Iris pigment epithelial cell (primary cell): ENCODE results near the gene SCAPER.
"Not testable (repeated sequence)": the region's sequence is repeated elsewhere in the genome, so short reads cannot be mapped to it uniquely, and the experiment has no call there.

Experiments
- DNase-seq: peaks from one replicate; pipeline ENCODE4 v3.0.0-alpha.2; 2011; ENCODE audit warnings: low read depth

The SCAPER gene

DNA sequence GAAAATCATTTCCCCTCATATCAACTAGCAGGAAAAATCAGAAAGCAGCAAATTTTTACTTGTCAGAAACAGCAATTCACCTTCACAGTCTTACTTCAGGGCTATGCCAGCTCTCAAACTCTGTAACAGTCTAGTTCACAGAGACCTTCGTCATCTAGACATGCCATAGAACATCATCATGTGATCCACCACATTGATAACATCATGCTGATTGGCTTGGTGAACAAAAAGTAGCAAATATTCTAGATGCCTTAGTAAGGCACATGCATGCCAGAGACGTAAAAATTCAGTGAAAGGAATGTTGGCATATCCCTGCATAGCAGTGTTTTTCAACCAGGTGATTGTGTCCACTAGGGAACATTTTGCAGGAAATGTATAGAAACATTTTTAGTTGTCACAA is 8.6 kb upstream of the SCAPER start:
- no peak for DNase-seq

DNA sequence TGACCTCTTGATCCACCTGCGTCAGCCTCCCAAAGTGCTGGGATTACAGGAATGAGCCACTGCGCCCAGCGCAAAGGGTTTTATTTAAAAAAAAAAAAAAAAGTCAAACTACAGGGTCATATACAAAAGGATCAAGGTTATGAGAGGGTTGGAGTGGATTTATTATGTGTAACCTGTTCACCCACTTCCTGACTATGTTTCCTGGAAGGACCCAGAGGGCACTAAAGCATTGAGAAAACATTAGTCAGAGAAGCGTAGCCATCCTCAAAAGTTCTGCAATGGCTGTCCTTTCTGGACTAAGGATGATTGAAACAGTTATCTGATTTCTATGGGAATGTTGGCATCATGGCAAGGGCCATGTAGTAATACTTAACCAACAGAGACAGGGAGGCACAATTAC is 7.3 kb upstream of the SCAPER start:
- DNase-seq = no peak

DNA sequence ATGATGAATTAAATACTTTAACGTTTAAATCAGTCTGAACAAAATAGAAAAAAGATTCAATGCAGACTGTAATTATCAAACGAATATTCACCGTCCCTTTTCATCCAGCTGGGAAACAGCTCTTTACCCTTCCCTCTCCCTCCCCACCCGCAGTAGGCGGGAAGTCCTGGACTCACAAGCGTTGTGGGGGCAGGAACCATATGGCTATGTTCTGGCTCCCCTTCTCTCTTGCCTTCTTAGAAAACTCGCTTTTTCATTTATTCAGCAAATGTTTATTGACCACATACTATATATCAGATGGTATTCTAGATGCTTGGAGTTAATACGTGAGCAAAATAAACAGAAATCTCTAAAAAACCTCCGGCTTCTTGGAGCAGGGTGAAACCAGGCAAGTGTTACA is 715 bp upstream of the SCAPER start:
- no peak for DNase-seq

DNA sequence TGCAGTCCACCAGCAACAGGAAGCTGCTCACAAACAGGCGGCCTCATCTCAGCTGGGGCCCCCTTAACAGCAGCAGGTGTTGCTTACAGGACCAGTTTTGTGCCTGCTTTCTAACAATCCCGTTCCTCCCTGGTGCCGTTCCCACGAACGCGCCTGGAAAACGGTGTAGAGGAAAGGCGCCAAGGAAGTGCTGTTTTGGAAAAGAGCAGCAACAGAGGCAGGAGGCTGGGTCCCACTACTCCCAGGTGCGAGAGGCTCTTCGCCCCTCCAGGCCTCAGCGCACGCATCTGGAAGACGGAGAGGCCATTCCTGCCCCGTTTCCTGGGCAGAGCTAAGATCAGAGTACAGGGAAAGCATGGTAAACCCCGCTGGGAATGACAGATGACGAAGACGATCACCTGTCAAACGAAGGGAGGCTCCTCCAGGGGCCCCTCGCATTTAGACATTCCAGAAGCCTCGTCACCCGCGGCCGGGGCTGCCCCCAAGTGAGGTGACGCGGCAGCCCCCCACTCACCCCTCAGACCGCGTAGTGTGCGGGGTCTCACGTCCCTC is 603 bp downstream of the SCAPER start:
- DNase-seq = peak; percentile 10

- peak; percentile 66 for DNase-seq
These were observed 1.9 kb downstream of the SCAPER start for GRCh38 chr15:76903251-76903681.

DNA sequence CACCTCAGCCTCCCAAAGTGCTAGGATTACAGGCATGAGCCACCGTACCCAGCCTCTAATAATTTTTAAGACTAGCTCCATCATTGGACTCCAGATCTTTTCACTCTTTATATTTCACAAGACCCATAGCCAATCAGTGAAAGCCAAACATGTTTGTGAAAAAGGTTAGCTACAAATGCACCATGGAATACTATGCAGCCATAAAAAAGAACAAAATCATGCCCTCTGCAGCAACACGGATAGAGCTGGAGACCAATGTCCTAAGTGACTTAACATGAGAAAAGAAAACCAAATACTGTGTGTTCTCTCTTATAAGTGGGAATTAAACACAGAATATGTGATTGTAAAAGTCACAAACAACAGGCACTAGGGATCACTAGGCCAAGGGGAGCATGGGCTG is 3.2 kb downstream of the SCAPER start:
- DNase-seq = no peak

- not testable (repeated sequence) for DNase-seq
These were observed 5.2 kb downstream of the SCAPER start for GRCh38 chr15:76899931-76900310.

- DNase-seq = not testable (repeated sequence)
These were observed 5.8 kb downstream of the SCAPER start for GRCh38 chr15:76899176-76899930.

DNA sequence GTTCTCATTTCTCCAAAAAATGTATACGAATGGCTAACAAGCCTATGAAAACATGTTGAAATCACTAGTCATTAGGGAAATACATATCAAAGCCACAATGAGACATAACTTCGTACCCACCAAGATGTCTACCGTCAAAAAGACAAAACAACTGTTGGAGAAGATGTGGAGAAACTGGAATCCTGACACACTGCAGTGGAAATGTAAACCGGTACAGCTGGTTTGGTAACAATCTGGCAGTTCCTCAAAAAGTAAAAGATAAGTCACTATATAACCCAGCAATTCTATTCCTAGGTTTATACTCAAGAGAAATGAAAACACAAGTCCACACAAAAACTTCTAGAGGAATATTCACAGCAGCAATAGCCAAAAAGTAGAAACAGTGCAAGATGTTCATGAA is 7.0 kb downstream of the SCAPER start:
- no peak for DNase-seq

DNA sequence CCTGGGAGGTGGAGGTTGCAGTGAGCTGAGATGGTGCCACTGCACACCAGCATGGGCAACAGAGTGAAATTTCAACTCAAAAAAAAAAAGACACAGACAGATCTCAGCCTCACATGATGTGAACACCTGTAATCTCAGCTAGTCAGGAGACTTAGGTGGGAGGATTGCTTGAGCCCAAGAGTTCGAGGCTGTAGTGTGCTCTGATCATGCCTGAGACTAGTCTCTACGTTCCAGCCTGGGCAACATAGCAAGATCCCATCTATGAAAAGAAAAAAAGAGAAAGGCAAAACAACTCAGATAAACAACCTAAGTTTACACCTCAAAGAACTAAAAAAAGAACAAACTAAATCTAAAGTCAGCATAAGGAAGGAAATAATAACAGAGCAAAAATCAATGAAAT is 11.0 kb downstream of the SCAPER start:
- DNase-seq = no peak

- DNase-seq = not testable (repeated sequence)
These were observed 12.3 kb downstream of the SCAPER start for GRCh38 chr15:76892836-76893235.

- not testable (repeated sequence) for DNase-seq
These were observed 17.6 kb downstream of the SCAPER start for GRCh38 chr15:76887280-76888141.

GRCh38 chr15:76885212-76885611 is 19.9 kb downstream of the SCAPER start:
- DNase-seq = no peak

GRCh38 chr15:76875911-76876310 is 29.2 kb downstream of the SCAPER start:
- no peak for DNase-seq

DNA sequence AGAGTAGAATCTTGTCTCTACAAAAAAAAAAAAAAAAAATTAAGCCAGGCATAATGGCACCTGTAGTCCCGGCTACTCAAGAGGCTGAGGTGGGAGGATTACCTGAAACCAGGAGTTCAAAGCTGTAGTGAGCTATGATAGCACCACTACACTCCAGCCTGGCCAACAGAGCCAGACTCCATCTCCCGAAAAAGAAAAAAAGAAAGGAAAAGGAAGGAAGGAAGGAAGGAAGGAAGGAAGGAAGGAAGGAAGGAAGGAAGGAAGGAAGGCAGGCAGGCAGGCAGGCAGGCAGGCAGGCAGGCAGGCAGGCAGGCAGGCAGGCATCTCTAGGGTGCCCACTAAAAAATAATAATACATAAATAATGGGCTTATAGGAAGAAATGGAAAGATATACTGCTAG is 32.1 kb downstream of the SCAPER start:
- not testable (repeated sequence) for DNase-seq

DNA sequence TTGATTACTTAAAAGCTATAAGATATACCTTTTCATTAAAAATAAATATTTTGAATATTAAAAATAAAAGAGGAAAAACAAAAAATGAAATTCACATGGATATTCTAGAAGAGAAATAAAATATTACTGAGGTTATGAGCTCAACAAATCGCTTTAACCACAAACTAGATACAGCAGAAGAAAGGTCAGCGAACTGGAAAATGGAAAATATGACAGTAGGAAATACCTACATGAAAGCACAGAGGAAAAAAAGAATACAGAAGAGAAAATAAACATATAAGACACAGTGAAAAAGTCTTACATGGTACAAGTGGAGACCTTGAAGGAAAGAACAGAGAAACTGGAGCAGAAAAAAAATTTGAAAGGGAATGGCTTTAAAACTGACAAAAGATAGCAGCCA is 33.2 kb downstream of the SCAPER start:
- DNase-seq = peak; percentile 32

- DNase-seq = no peak
These were observed 36.4 kb downstream of the SCAPER start for GRCh38 chr15:76868740-76869139.

DNA sequence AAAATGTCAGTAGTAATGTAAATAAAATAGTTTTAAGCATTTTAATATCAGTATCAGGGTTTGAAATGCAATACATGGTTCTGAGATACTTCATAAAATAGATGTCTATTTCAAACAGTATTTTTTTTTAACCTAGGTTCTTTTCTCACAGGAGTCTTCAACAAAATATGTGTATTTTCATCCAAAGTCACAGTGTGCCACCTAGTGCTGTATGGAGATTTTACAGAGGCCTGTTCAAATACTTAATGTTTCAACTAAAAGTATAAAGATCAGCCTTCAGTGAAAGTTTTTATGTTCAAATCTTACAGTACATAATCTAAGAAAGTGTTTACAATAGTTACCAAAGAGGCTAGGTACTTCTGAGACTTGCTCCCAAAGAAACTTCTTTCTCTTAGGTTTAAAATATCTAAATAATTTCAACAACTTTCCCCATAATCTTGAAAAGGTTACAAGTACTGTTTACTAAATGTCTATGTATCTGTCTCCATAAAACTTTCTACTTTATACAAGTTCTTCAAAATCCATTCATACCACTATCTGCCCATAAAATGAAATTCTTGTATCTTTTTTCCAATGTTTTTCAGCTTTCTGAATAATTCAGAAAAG is 38.3 kb downstream of the SCAPER start:
- DNase-seq = peak; percentile 49

GRCh38 chr15:76866008-76866407 is 39.1 kb downstream of the SCAPER start:
- DNase-seq = peak; percentile 45

GRCh38 chr15:76865548-76865991 is 39.6 kb downstream of the SCAPER start:
- DNase-seq = no peak

DNA sequence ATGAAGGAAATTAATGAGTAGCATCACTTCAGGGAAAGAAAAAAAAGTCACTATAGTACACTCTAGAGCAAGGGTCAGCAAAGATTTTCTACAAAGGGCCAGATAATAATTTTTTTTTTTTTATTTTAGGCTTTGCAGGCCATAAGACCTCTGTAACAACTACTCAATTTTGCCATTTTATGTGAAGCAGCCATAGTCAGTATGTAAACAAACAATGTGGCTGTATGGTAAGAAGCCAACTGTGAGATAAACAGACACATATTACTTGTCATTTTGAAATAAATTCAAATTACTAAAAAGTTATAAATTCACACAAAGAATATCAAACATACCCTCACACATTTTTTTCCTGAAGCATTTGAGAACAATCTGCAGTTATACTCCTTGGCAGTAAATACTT is 40.6 kb downstream of the SCAPER start:
- DNase-seq = no peak

GRCh38 chr15:76863693-76864092 is 41.4 kb downstream of the SCAPER start:
- DNase-seq = no peak
